Mucosa of stomach (tissue), 1 donor: ENCODE measurements around the gene OR2AE1.

Experiments
- H3K27me3 ChIP-seq: one replicate; pipeline ENCODE4 v1.7.0; 2013; ENCODE audit warnings: mild to moderate bottlenecking, low read length; ENCODE audit not compliant: control insufficient read depth, insufficient read depth
- H3K36me3 ChIP-seq: one replicate; pipeline ENCODE4 v1.7.0; 2013; ENCODE audit warnings: low read length; ENCODE audit not compliant: control insufficient read depth, insufficient read depth
- H3K4me1 ChIP-seq: one replicate; pipeline ENCODE4 v1.7.0; 2013; ENCODE audit warnings: mild to moderate bottlenecking, low read length; ENCODE audit not compliant: control insufficient read depth, insufficient read depth
- H3K4me3 ChIP-seq: one replicate; pipeline ENCODE4 v1.7.0; 2013; ENCODE audit warnings: low read length
- H3K9ac ChIP-seq: one replicate; pipeline ENCODE4 v1.7.0; 2013; ENCODE audit warnings: mild to moderate bottlenecking, low read length, moderate library complexity
- H3K9me3 ChIP-seq: one replicate; pipeline ENCODE4 v1.7.0; 2013; ENCODE audit warnings: mild to moderate bottlenecking, low read length, moderate library complexity; ENCODE audit not compliant: control insufficient read depth
- donor health status: Pancreatic carcinoma.

The OR2AE1 gene

GRCh38 chr7:99876933-99877332 is at the start of gene OR2AE1:
TSS of gene OR2AE1 (minus strand) at chr7:99877033. CDS start at chr7:99877033, 0 bp downstream.
- Histone ChIP-seq H3K27me3 (no peaks in the 10 kb centered on the region), H3K4me3 (no peak within 1 kb of the TSS), H3K9ac (no peak within 1 kb of the TSS), H3K9me3 (no peaks in the 10 kb centered on the region), H3K4me1 (no peaks in the 10 kb centered on the region), H3K36me3 (no peaks in the 10 kb centered on the region)

- no peak overlapping the region for H3K9ac ChIP-seq
- H3K4me1 ChIP-seq, result peaks cover 3% of the 10 kb centered on the region
- no peak overlapping the region for H3K4me3 ChIP-seq
- no peaks in the 10 kb centered on the region for H3K9me3 ChIP-seq
- no peaks in the 10 kb centered on the region for H3K36me3 ChIP-seq
- peaks cover 19% of the 10 kb centered on the region for H3K27me3 ChIP-seq
Measured at GRCh38 chr7:99926321-99926720, 49.5 kb upstream of the OR2AE1 start.

- Histone ChIP-seq H3K4me1 (peaks cover 10% of the 10 kb centered on the region), H3K36me3 (no peaks in the 10 kb centered on the region), H3K27me3 (peaks cover 10% of the 10 kb centered on the region), H3K9me3 (no peaks in the 10 kb centered on the region), H3K9ac (no peak overlapping the region), H3K4me3 (no peak overlapping the region)
Measured at GRCh38 chr7:99923200-99923599, 46.4 kb upstream of the OR2AE1 start.

GRCh38 chr7:99920149-99920548 is 43.3 kb upstream of the OR2AE1 start:
- H3K4me3 ChIP-seq, result peak overlapping the region; percentile 80
- no peaks in the 10 kb centered on the region for H3K9me3 ChIP-seq
- peak overlapping the region; percentile 78 for H3K9ac ChIP-seq
- no peaks in the 10 kb centered on the region for H3K27me3 ChIP-seq
- H3K36me3 ChIP-seq, result peaks cover 11% of the 10 kb centered on the region
- H3K4me1 ChIP-seq, result peaks cover 26% of the 10 kb centered on the region

- no peaks in the 10 kb centered on the region for H3K27me3 ChIP-seq
- H3K9ac ChIP-seq, result peak overlapping the region; percentile 78
- no peaks in the 10 kb centered on the region for H3K9me3 ChIP-seq
- peaks cover 11% of the 10 kb centered on the region for H3K36me3 ChIP-seq
- peaks cover 26% of the 10 kb centered on the region for H3K4me1 ChIP-seq
- peak overlapping the region; percentile 80 for H3K4me3 ChIP-seq
Measured at GRCh38 chr7:99919814-99920112, 42.9 kb upstream of the OR2AE1 start.

GRCh38 chr7:99918959-99919813 is 42.4 kb upstream of the OR2AE1 start, which contains the start of gene TRIM4:
TSS of gene TRIM4 (minus strand) at chr7:99919530. CDS start at chr7:99919401, 129 bp downstream.
- Histone ChIP-seq H3K4me1 (peaks cover 26% of the 10 kb centered on the region), H3K27me3 (no peaks in the 10 kb centered on the region), H3K36me3 (peaks cover 11% of the 10 kb centered on the region)

GRCh38 chr7:99910976-99911375 is 34.1 kb upstream of the OR2AE1 start:
- no peak overlapping the region for H3K9ac ChIP-seq
- H3K4me1 ChIP-seq, result no peaks in the 10 kb centered on the region
- H3K36me3 ChIP-seq, result peaks cover 14% of the 10 kb centered on the region
- H3K27me3 ChIP-seq, result no peaks in the 10 kb centered on the region
- H3K9me3 ChIP-seq, result no peaks in the 10 kb centered on the region
- no peak overlapping the region for H3K4me3 ChIP-seq

More at GRCh38 chr7:99918959-99919813, 42.4 kb upstream of the OR2AE1 start, which contains the start of gene TRIM4:
- peak within 1 kb of the TSS; percentile 78 for H3K9ac ChIP-seq
- H3K9me3 ChIP-seq, result no peaks in the 10 kb centered on the region
- H3K4me3 ChIP-seq, result peak within 1 kb of the TSS; percentile 80

GRCh38 chr7:99901581-99901980 is 24.7 kb upstream of the OR2AE1 start:
- Histone ChIP-seq H3K9me3 (no peaks in the 10 kb centered on the region), H3K9ac (no peak overlapping the region), H3K4me1 (no peaks in the 10 kb centered on the region), H3K4me3 (no peak overlapping the region), H3K27me3 (no peaks in the 10 kb centered on the region), H3K36me3 (no peaks in the 10 kb centered on the region)

- no peaks in the 10 kb centered on the region for H3K9me3 ChIP-seq
- no peaks in the 10 kb centered on the region for H3K27me3 ChIP-seq
- H3K4me1 ChIP-seq, result no peaks in the 10 kb centered on the region
- H3K9ac ChIP-seq, result no peak overlapping the region
- H3K4me3 ChIP-seq, result no peak overlapping the region
- H3K36me3 ChIP-seq, result no peaks in the 10 kb centered on the region
Measured at GRCh38 chr7:99899830-99900519, 23.1 kb upstream of the OR2AE1 start.

GRCh38 chr7:99898836-99899235 is 22.0 kb upstream of the OR2AE1 start:
- Histone ChIP-seq H3K36me3 (no peaks in the 10 kb centered on the region), H3K4me1 (no peaks in the 10 kb centered on the region), H3K27me3 (no peaks in the 10 kb centered on the region), H3K9ac (no peak overlapping the region), H3K9me3 (no peaks in the 10 kb centered on the region), H3K4me3 (no peak overlapping the region)

- Histone ChIP-seq H3K9ac (no peak overlapping the region), H3K36me3 (no peaks in the 10 kb centered on the region), H3K4me3 (no peak overlapping the region), H3K4me1 (no peaks in the 10 kb centered on the region), H3K27me3 (no peaks in the 10 kb centered on the region), H3K9me3 (no peaks in the 10 kb centered on the region)
Measured at GRCh38 chr7:99898023-99898357, 21.2 kb upstream of the OR2AE1 start.

- no peaks in the 10 kb centered on the region for H3K36me3 ChIP-seq
- H3K4me1 ChIP-seq, result no peaks in the 10 kb centered on the region
- no peak overlapping the region for H3K9ac ChIP-seq
- no peaks in the 10 kb centered on the region for H3K9me3 ChIP-seq
- H3K4me3 ChIP-seq, result no peak overlapping the region
- no peaks in the 10 kb centered on the region for H3K27me3 ChIP-seq
Measured at GRCh38 chr7:99897322-99898022, 20.6 kb upstream of the OR2AE1 start.
